ENCODE measurements around the gene PAMR1.

The PAMR1 gene

GRCh38 chr11:35478471-35479091 lies 46.8 kb downstream of the PAMR1 start:
- no peaks in the 10 kb centered on the region for H3K36me3 ChIP-seq (ENCODE audit: control insufficient read depth, insufficient read depth, low read length)
- H3K9ac ChIP-seq (ENCODE audit: low read depth, low read length): no peak overlapping the region
- no peak overlapping the region for H3K4me3 ChIP-seq (ENCODE audit: low read depth, low read length)
- peaks cover 7% of the 10 kb centered on the region; the same call in 1 of the 2 replicates for H3K9me3 ChIP-seq (ENCODE audit: control insufficient read depth, insufficient read depth, low read length)
- H3K4me1 ChIP-seq (ENCODE audit: control insufficient read depth, insufficient read depth, low read length): peaks cover 17% of the 10 kb centered on the region
- no peak overlapping the region for H3K27ac ChIP-seq (ENCODE audit: low read depth, low read length)
- no peaks in the 10 kb centered on the region for H3K27me3 ChIP-seq (ENCODE audit: control insufficient read depth, insufficient read depth, low read length)

GRCh38 chr11:35477901-35478300 lies 47.5 kb downstream of the PAMR1 start:
- no peak overlapping the region for H3K27ac ChIP-seq (ENCODE audit: low read depth, low read length)
- H3K9ac ChIP-seq (ENCODE audit: low read depth, low read length): no peak overlapping the region
- no peaks in the 10 kb centered on the region for H3K27me3 ChIP-seq (ENCODE audit: control insufficient read depth, insufficient read depth, low read length)

DNA sequence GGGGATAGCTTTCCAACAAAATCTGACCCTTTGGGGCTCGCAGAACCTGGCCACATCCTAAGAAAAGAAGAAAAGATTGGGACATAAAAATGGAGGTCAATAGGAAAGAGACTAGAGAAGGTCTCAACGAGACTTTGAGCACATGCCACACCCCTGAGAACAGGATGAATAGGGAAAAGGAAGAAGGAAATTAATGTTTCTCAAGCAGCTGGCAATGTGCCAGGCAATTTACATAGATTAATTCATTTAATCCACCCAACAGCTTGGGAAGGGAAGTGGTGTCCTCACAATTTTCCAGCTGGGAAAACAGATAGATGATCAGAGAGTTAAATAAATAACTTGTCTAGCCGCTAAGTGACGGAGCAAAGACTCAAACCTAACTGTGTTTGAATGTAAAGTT lies 50.7 kb downstream of the PAMR1 start:
- Histone ChIP-seq H3K9ac (ENCODE audit: low read depth, low read length) (no peak overlapping the region), H3K36me3 (ENCODE audit: control insufficient read depth, insufficient read depth, low read length) (no peaks in the 10 kb centered on the region), H3K27me3 (ENCODE audit: control insufficient read depth, insufficient read depth, low read length) (no peaks in the 10 kb centered on the region), H3K9me3 (ENCODE audit: control insufficient read depth, insufficient read depth, low read length) (no peaks in the 10 kb centered on the region), H3K27ac (ENCODE audit: low read depth, low read length) (no peak overlapping the region), H3K4me3 (ENCODE audit: low read depth, low read length) (no peak overlapping the region), H3K4me1 (ENCODE audit: control insufficient read depth, insufficient read depth, low read length) (peaks cover 17% of the 10 kb centered on the region)

More at GRCh38 chr11:35477901-35478300, 47.5 kb downstream of the PAMR1 start:
- Histone ChIP-seq H3K36me3 (ENCODE audit: control insufficient read depth, insufficient read depth, low read length) (no peaks in the 10 kb centered on the region), H3K4me3 (ENCODE audit: low read depth, low read length) (peak overlapping the region; percentile 27), H3K4me1 (ENCODE audit: control insufficient read depth, insufficient read depth, low read length) (peaks cover 17% of the 10 kb centered on the region), H3K9me3 (ENCODE audit: control insufficient read depth, insufficient read depth, low read length) (peaks cover 5% of the 10 kb centered on the region; the same call in 1 of the 2 replicates)

DNA sequence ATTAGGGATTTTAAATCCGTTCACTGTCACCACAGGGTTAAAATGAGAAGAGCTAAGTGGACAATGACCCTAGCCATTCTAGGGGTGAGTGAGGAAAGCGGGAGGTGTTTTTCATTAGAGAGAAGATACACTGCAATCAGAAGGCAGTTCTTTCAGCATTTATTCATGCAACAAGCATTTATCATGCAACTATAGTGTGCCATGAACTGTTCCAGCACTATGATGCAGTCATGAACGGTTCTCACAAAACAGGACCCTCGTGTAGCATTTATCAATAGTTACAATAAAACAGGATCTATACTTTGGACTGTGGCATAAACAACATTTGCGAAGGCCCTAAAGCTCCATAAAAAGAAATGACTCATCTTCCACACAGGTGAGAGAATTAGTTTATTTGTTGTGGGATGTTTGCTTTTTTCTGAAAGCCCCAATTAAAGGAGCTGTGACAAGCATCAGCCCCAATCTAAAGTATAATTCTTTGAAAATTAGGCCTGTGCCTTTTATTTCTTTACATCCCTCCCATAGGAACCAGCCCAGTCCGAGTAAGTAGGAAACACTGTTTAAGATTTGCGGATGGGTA lies 51.5 kb downstream of the PAMR1 start:
- no peak overlapping the region for H3K9ac ChIP-seq (ENCODE audit: low read depth, low read length)
- no peaks in the 10 kb centered on the region for H3K9me3 ChIP-seq (ENCODE audit: control insufficient read depth, insufficient read depth, low read length)
- no peak overlapping the region for H3K27ac ChIP-seq (ENCODE audit: low read depth, low read length)
- H3K36me3 ChIP-seq (ENCODE audit: control insufficient read depth, insufficient read depth, low read length): no peaks in the 10 kb centered on the region
- H3K4me1 ChIP-seq (ENCODE audit: control insufficient read depth, insufficient read depth, low read length): peaks cover 15% of the 10 kb centered on the region
- H3K4me3 ChIP-seq (ENCODE audit: low read depth, low read length): no peak overlapping the region
- no peaks in the 10 kb centered on the region for H3K27me3 ChIP-seq (ENCODE audit: control insufficient read depth, insufficient read depth, low read length)

DNA sequence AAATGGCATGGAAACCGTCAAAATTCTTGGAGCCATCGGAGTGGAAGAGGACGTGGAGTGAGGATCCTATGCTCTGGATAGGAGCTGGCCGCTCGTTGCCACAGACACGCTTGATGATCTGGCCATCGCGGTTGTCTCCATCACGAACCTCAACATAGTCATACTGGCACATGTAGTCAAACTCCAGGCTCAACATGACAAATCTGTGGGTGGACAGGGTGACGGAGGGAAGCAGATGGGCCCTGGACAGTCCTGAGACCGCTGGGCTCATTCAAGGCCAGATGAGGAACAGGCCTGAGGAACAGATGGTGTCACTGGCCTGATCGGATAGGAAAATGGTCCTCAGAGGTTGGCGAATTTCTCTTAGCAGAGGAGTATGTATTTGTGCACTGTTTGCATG lies 54.8 kb downstream of the PAMR1 start:
- no peak overlapping the region for H3K27ac ChIP-seq (ENCODE audit: low read depth, low read length)
- no peaks in the 10 kb centered on the region for H3K4me1 ChIP-seq (ENCODE audit: control insufficient read depth, insufficient read depth, low read length)
- H3K27me3 ChIP-seq (ENCODE audit: control insufficient read depth, insufficient read depth, low read length): no peaks in the 10 kb centered on the region

DNA sequence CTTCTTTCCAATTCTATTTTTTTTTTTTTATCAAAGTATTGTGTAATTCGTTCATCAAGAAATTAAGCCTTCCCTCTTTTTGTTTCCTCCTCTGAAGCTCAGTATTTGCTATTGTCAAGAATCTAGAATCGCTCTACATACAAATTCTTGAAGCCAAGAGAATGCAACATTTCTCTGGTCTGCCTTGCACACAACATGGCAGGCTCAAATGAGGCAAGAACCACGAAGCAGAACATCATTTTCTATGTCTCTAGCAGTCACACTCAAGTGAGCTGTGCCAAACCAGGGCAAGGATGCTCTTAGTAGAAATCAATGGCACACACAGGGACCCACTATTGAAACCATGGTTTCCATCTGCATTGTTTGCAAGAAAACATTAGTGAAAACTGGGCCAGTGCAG lies 59.4 kb downstream of the PAMR1 start:
- Histone ChIP-seq H3K4me3 (ENCODE audit: low read depth, low read length) (no peak overlapping the region), H3K9me3 (ENCODE audit: control insufficient read depth, insufficient read depth, low read length) (no peaks in the 10 kb centered on the region), H3K9ac (ENCODE audit: low read depth, low read length) (no peak overlapping the region), H3K4me1 (ENCODE audit: control insufficient read depth, insufficient read depth, low read length) (no peaks in the 10 kb centered on the region), H3K36me3 (ENCODE audit: control insufficient read depth, insufficient read depth, low read length) (no peaks in the 10 kb centered on the region), H3K27ac (ENCODE audit: low read depth, low read length) (no peak overlapping the region), H3K27me3 (ENCODE audit: control insufficient read depth, insufficient read depth, low read length) (no peaks in the 10 kb centered on the region)

More for the DNA sequence above, 54.8 kb downstream of the PAMR1 start:
- H3K4me3 ChIP-seq (ENCODE audit: low read depth, low read length): no peak overlapping the region
- no peak overlapping the region for H3K9ac ChIP-seq (ENCODE audit: low read depth, low read length)
- no peaks in the 10 kb centered on the region for H3K36me3 ChIP-seq (ENCODE audit: control insufficient read depth, insufficient read depth, low read length)
- H3K9me3 ChIP-seq (ENCODE audit: control insufficient read depth, insufficient read depth, low read length): no peaks in the 10 kb centered on the region

DNA sequence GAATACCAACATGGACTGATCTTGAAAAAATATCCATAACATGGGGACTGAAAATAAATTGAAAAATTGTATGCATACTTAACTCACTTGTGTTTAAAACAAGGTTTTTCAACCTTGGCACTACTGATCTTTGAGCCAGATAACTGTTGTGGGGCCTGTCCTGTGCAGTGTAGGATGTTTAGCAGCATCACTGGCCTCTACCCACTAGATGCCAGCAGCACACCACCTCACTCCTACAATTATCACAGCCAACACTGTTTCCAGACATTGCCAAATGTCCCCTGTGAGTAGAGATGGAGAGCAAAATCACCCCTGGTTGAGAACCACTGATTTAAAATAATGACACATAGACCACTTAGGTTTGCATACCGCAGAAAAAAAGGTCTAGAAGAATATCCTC lies 61.1 kb downstream of the PAMR1 start:
- Histone ChIP-seq H3K9ac (ENCODE audit: low read depth, low read length) (no peak overlapping the region), H3K27ac (ENCODE audit: low read depth, low read length) (no peak overlapping the region), H3K36me3 (ENCODE audit: control insufficient read depth, insufficient read depth, low read length) (no peaks in the 10 kb centered on the region), H3K27me3 (ENCODE audit: control insufficient read depth, insufficient read depth, low read length) (no peaks in the 10 kb centered on the region), H3K4me3 (ENCODE audit: low read depth, low read length) (no peak overlapping the region), H3K4me1 (ENCODE audit: control insufficient read depth, insufficient read depth, low read length) (no peaks in the 10 kb centered on the region), H3K9me3 (ENCODE audit: control insufficient read depth, insufficient read depth, low read length) (no peaks in the 10 kb centered on the region)

DNA sequence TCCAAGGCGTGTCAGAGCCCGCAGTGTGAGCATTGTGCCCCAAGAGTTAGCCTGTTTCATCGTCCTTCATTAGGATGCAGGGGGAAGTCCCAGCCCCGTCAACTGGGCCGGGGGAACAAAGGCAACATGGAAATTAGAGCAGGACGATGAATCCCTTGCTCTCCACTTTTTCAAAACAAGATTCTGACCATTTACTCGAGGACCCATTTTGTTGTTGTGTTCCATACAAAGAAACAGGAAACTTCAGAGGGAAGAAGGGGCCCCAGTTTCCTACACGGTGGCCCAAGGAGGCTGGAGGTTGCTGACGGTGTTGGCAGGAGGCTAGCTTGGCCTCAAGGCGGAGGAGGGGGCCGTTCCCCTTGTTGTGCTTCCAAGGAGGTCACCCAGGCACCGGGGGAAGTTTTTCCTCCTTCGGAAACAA lies 62.1 kb downstream of the PAMR1 start:
- no peak overlapping the region for H3K4me3 ChIP-seq (ENCODE audit: low read depth, low read length)
- no peaks in the 10 kb centered on the region for H3K4me1 ChIP-seq (ENCODE audit: control insufficient read depth, insufficient read depth, low read length)
- H3K27me3 ChIP-seq (ENCODE audit: control insufficient read depth, insufficient read depth, low read length): no peaks in the 10 kb centered on the region
- no peak overlapping the region for H3K27ac ChIP-seq (ENCODE audit: low read depth, low read length)
- H3K9ac ChIP-seq (ENCODE audit: low read depth, low read length): no peak overlapping the region
- H3K9me3 ChIP-seq (ENCODE audit: control insufficient read depth, insufficient read depth, low read length): no peaks in the 10 kb centered on the region
- H3K36me3 ChIP-seq (ENCODE audit: control insufficient read depth, insufficient read depth, low read length): no peaks in the 10 kb centered on the region

GRCh38 chr11:35461917-35462538 lies 63.4 kb downstream of the PAMR1 start:
- no peaks in the 10 kb centered on the region for H3K36me3 ChIP-seq (ENCODE audit: control insufficient read depth, insufficient read depth, low read length)
- no peaks in the 10 kb centered on the region for H3K27me3 ChIP-seq (ENCODE audit: control insufficient read depth, insufficient read depth, low read length)
- H3K27ac ChIP-seq (ENCODE audit: low read depth, low read length): no peak overlapping the region
- H3K4me1 ChIP-seq (ENCODE audit: control insufficient read depth, insufficient read depth, low read length): no peaks in the 10 kb centered on the region
- H3K4me3 ChIP-seq (ENCODE audit: low read depth, low read length): no peak overlapping the region
- H3K9me3 ChIP-seq (ENCODE audit: control insufficient read depth, insufficient read depth, low read length): no peaks in the 10 kb centered on the region
- no peak overlapping the region for H3K9ac ChIP-seq (ENCODE audit: low read depth, low read length)

- Histone ChIP-seq H3K9ac (ENCODE audit: low read depth, low read length) (no peak overlapping the region), H3K4me3 (ENCODE audit: low read depth, low read length) (no peak overlapping the region), H3K4me1 (ENCODE audit: control insufficient read depth, insufficient read depth, low read length) (no peaks in the 10 kb centered on the region), H3K27ac (ENCODE audit: low read depth, low read length) (no peak overlapping the region), H3K27me3 (ENCODE audit: control insufficient read depth, insufficient read depth, low read length) (no peaks in the 10 kb centered on the region), H3K9me3 (ENCODE audit: control insufficient read depth, insufficient read depth, low read length) (no peaks in the 10 kb centered on the region), H3K36me3 (ENCODE audit: control insufficient read depth, insufficient read depth, low read length) (no peaks in the 10 kb centered on the region)
Measured at GRCh38 chr11:35459489-35459888, 65.9 kb downstream of the PAMR1 start.

DNA sequence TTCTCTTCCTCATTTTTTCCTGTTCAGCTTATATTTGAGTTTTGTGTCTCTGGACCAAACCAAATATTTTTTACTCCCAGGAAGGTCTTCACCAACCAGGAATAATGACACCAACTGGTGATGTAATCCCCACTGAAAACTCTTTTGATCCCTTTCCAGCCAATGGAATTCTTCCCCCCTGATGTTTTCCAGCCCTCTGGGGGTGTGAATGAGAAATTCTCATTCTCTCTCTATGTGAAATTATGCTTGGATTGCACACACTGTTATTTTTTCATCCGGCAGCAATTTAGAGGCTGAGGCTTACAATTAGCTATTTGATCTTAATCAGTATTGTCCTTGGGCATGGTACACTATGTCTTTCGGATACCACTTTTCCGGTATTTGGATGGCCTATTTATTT lies 66.6 kb downstream of the PAMR1 start:
- H3K27ac ChIP-seq (ENCODE audit: low read depth, low read length): no peak overlapping the region
- H3K4me3 ChIP-seq (ENCODE audit: low read depth, low read length): no peak overlapping the region
- H3K4me1 ChIP-seq (ENCODE audit: control insufficient read depth, insufficient read depth, low read length): no peaks in the 10 kb centered on the region
- no peaks in the 10 kb centered on the region for H3K36me3 ChIP-seq (ENCODE audit: control insufficient read depth, insufficient read depth, low read length)
- no peak overlapping the region for H3K9ac ChIP-seq (ENCODE audit: low read depth, low read length)
- H3K9me3 ChIP-seq (ENCODE audit: control insufficient read depth, insufficient read depth, low read length): no peaks in the 10 kb centered on the region
- H3K27me3 ChIP-seq (ENCODE audit: control insufficient read depth, insufficient read depth, low read length): no peaks in the 10 kb centered on the region

All from HUES48 (cell line).